Measurements from ENCODE around the gene RXFP4.

RXFP4 gene

GRCh38 chr1:155960081-155960745 lies 18.8 kb downstream of the RXFP4 start:
- DNase-seq (ENCODE audit: low read depth): no peak

- no peak for DNase-seq (ENCODE audit: low read depth)
These were observed 20.5 kb downstream of the RXFP4 start for GRCh38 chr1:155961937-155962336.

GRCh38 chr1:155962599-155963211 lies 21.3 kb downstream of the RXFP4 start:
- DNase-seq (ENCODE audit: low read depth): no peak

- DNase-seq (ENCODE audit: low read depth): no peak
These were observed 22.8 kb downstream of the RXFP4 start for GRCh38 chr1:155964193-155964592.

GRCh38 chr1:155966135-155966534 lies 24.7 kb downstream of the RXFP4 start:
- DNase-seq (ENCODE audit: low read depth): no peak

- DNase-seq (ENCODE audit: low read depth): no peak
These were observed 25.3 kb downstream of the RXFP4 start for GRCh38 chr1:155966750-155967149.

- DNase-seq (ENCODE audit: low read depth): no peak
These were observed 26.1 kb downstream of the RXFP4 start for GRCh38 chr1:155967341-155968050.

GRCh38 chr1:155968051-155968400 lies 26.6 kb downstream of the RXFP4 start:
- no peak for DNase-seq (ENCODE audit: low read depth)

- DNase-seq (ENCODE audit: low read depth): no peak
These were observed 27.2 kb downstream of the RXFP4 start for GRCh38 chr1:155968670-155969069.

- DNase-seq (ENCODE audit: low read depth): no peak
These were observed 27.9 kb downstream of the RXFP4 start for GRCh38 chr1:155969377-155969791.

GRCh38 chr1:155970531-155971167 lies 29.2 kb downstream of the RXFP4 start:
- DNase-seq (ENCODE audit: low read depth): no peak

- no peak for DNase-seq (ENCODE audit: low read depth)
These were observed 30.7 kb downstream of the RXFP4 start for GRCh38 chr1:155971910-155972809.

GRCh38 chr1:155973723-155974122 lies 32.3 kb downstream of the RXFP4 start:
- no peak for DNase-seq (ENCODE audit: low read depth)

GRCh38 chr1:155974208-155975115 lies 33.0 kb downstream of the RXFP4 start:
- no peak for DNase-seq (ENCODE audit: low read depth)

GRCh38 chr1:155975375-155976061 lies 34.1 kb downstream of the RXFP4 start:
- DNase-seq (ENCODE audit: low read depth): no peak

GRCh38 chr1:155976062-155976912 lies 34.8 kb downstream of the RXFP4 start:
- peak; percentile 54 for DNase-seq (ENCODE audit: low read depth)

GRCh38 chr1:155976913-155977689 lies 35.7 kb downstream of the RXFP4 start:
- no peak for DNase-seq (ENCODE audit: low read depth)

GRCh38 chr1:155977690-155978324 lies 36.4 kb downstream of the RXFP4 start:
- DNase-seq (ENCODE audit: low read depth): peak; percentile 78

Measured in stimulated activated CD4-positive, alpha-beta T cell treated with anti-CD3 and anti-CD28 coated beads, Interleukin-2, amount 100 ng/mL, for 4 hours (primary cell).